ENCODE results near the gene MYBBP1A. TPM values are rescaled to one million over a fixed set of nuclear protein-coding genes. Genes with fewer than 3 reads are reported as not detected.
A peak's percentile ranks its signal among the peaks of the same experiment; 100 is the strongest.

MYBBP1A gene
- total and polyA plus RNA-seq, 2 of the 4 experiments (the other 2 are of a cell fraction) = 22.6 to 45.9 TPM

- ChIA-PET CTCF (no interaction called here), POLR2A (ENCODE audit: unreplicated experiment) (no interaction called here)
- no TSS peak for BruUV-seq (replicated peaks)
- Histone ChIP-seq H3K23ac (ENCODE audit: low read depth, low read length) (no peak overlapping the region), H4K8ac (ENCODE audit: low read depth in 2 of 2, low read length in 2 of 2) (no peak overlapping the region), H3K56ac (ENCODE audit: extremely low read depth, insufficient read depth, low read length) (no peak overlapping the region), H3K4me2 (ENCODE audit: low read depth, low read length) (no peak overlapping the region), H3K18ac (ENCODE audit: low read depth, low read length) (no peak overlapping the region), H3K4me3 (ENCODE audit: insufficient read depth, low read depth, low read length) (no peak overlapping the region), H4K91ac (ENCODE audit: insufficient read depth, low read depth, low read length) (no peak overlapping the region), H3K4ac (ENCODE audit: low read depth, low read length) (no peak overlapping the region), H2AFZ (replicated peaks; ENCODE audit: low read length, poor library complexity) (no peak overlapping the region), H3K27me3 (ENCODE audit: control insufficient read depth, insufficient read depth, low read length) (peaks cover 30% of the 10 kb centered on the region; the same call in 1 of the 2 replicates), H2AK5ac (ENCODE audit: low read depth, low read length) (no peak overlapping the region), H3K9ac (ENCODE audit: low read depth, low read length) (no peak overlapping the region), H3K36me3 (ENCODE audit: control insufficient read depth, insufficient read depth, low read length) (no peaks in the 10 kb centered on the region), H3K79me1 (ENCODE audit: low read depth in 1 of 2, low read length in 2 of 2) (no peaks in the 10 kb centered on the region), H2BK5ac (ENCODE audit: low read depth, low read length, poor library complexity, severe bottlenecking) (no peak overlapping the region), H3K9me3 (ENCODE audit: control insufficient read depth, insufficient read depth, low read length) (no peaks in the 10 kb centered on the region), H2AK9ac (replicated peaks; ENCODE audit: low read depth, low read length, poor library complexity) (peak overlapping the region; percentile 65), H2BK20ac (ENCODE audit: low read depth, low read length) (no peak overlapping the region), H2BK15ac (ENCODE audit: low read depth, low read length) (no peak overlapping the region), H3K4me1 (ENCODE audit: control insufficient read depth, insufficient read depth, low read length) (no peaks in the 10 kb centered on the region), H4K5ac (ENCODE audit: low read depth, low read length) (no peak overlapping the region), H4K20me1 (ENCODE audit: insufficient read depth, low read length) (no peaks in the 10 kb centered on the region), H3K9me1 (ENCODE audit: insufficient read depth, low read length) (no peaks in the 10 kb centered on the region), H3K14ac (replicated peaks; ENCODE audit: low read depth, low read length) (no peak overlapping the region), H3K27ac (ENCODE audit: insufficient read depth, low read length) (no peak overlapping the region), H2BK120ac (ENCODE audit: low read depth, low read length) (no peak overlapping the region)
- ATAC-seq (ENCODE audit: low read depth) = no peak
- dilution Hi-C loops (cut with HindIII; ENCODE audit: low sequenced_read_pairs, unreplicated experiment) (no loop called here), intact Hi-C loops (cut with micrococcal nuclease) (no loop called here), in situ Hi-C loops (cut with MboI; ENCODE audit: low sequenced_read_pairs) (no loop called here)
- 78% methylated on average over 9 of the region's 21 CpGs; no CpG with 5 or more reads in 1 of the 2 experiments for WGBS, 2 experiments (ENCODE audit: extremely low coverage in 2 of 2, insufficient read length in 1 of 2)
- TF ChIP-seq CHD1 (IDR thresholded peaks at IDR 0.05; ENCODE audit: low read depth, low read length) = no peak
- no peak for TF ChIP-seq RCOR1 (IDR thresholded peaks at IDR 0.05; ENCODE audit: insufficient replicate concordance, low read length)
- no peak for TF ChIP-seq RAD21 (IDR thresholded peaks at IDR 0.05; ENCODE audit: low read length)
- TF ChIP-seq ELK1 (IDR thresholded peaks at IDR 0.05; ENCODE audit: borderline replicate concordance, low read depth, low read length) = no peak
- TF ChIP-seq NFE2L2 (IDR thresholded peaks at IDR 0.05; ENCODE audit: low read depth, low read length) = no peak
- TF ChIP-seq, protein P1, sequence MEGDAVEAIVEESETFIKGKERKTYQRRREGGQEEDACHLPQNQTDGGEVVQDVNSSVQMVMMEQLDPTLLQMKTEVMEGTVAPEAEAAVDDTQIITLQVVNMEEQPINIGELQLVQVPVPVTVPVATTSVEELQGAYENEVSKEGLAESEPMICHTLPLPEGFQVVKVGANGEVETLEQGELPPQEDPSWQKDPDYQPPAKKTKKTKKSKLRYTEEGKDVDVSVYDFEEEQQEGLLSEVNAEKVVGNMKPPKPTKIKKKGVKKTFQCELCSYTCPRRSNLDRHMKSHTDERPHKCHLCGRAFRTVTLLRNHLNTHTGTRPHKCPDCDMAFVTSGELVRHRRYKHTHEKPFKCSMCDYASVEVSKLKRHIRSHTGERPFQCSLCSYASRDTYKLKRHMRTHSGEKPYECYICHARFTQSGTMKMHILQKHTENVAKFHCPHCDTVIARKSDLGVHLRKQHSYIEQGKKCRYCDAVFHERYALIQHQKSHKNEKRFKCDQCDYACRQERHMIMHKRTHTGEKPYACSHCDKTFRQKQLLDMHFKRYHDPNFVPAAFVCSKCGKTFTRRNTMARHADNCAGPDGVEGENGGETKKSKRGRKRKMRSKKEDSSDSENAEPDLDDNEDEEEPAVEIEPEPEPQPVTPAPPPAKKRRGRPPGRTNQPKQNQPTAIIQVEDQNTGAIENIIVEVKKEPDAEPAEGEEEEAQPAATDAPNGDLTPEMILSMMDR (conservative IDR thresholded peaks at IDR 0.05; ENCODE audit: low read depth, low read length) = no peak
- TF ChIP-seq POLR2A (IDR thresholded peaks at IDR 0.05; ENCODE audit: low read depth, low read length) = no peak
- TF ChIP-seq, protein P2, sequence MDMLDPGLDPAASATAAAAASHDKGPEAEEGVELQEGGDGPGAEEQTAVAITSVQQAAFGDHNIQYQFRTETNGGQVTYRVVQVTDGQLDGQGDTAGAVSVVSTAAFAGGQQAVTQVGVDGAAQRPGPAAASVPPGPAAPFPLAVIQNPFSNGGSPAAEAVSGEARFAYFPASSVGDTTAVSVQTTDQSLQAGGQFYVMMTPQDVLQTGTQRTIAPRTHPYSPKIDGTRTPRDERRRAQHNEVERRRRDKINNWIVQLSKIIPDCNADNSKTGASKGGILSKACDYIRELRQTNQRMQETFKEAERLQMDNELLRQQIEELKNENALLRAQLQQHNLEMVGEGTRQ (IDR thresholded peaks at IDR 0.05; ENCODE audit: low read depth, low read length) = no peak
- no peak for TF ChIP-seq MXI1 (IDR thresholded peaks at IDR 0.05; ENCODE audit: borderline replicate concordance, low read depth, low read length)
- no peak for TF ChIP-seq BHLHE40 (IDR thresholded peaks at IDR 0.05; ENCODE audit: low read depth, low read length)
- no peak for TF ChIP-seq RFX5 (IDR thresholded peaks at IDR 0.05; ENCODE audit: low read depth, low read length)
- no peak for TF ChIP-seq SMC3 (IDR thresholded peaks at IDR 0.05; ENCODE audit: low read depth, low read length)
- no peak for TF ChIP-seq MAFK (IDR thresholded peaks at IDR 0.05; ENCODE audit: low read depth, low read length)
- TF ChIP-seq MAZ (IDR thresholded peaks at IDR 0.05; ENCODE audit: borderline replicate concordance, low read depth, low read length) = no peak
- no peak for TF ChIP-seq FOS (IDR thresholded peaks at IDR 0.05; ENCODE audit: low read depth, low read length)
- TF ChIP-seq CEBPB (IDR thresholded peaks at IDR 0.05; ENCODE audit: low read depth, low read length) = no peak
- no peak for DNase-seq
Observed at GRCh38 chr17:4509923-4510617, 45.1 kb downstream of the MYBBP1A start.
